Smooth muscle cell (in vitro differentiated cells): Measurements from ENCODE around the gene SREBF1. TPM values are rescaled to one million over a fixed set of nuclear protein-coding genes. Genes with fewer than 3 reads are reported as not detected.
"Not testable (repeated sequence)": the region's sequence is repeated elsewhere in the genome, so short reads cannot be mapped to it uniquely, and the experiment has no call there.

Experiments used
- DNase-seq: peaks from one replicate; lab custom pipeline; 2025; ENCODE audit not compliant: unreplicated experiment; lab: John Stamatoyannopoulos, UW
- H2AFZ ChIP-seq: fragments of 200-600 bp; sonication (generic); 2 replicates; pipeline ENCODE4 v1.6.0; 2016; ENCODE audit warnings: antibody characterized with exemption, low read depth, mild to moderate bottlenecking
- H3F3A ChIP-seq: fragments of 200-600 bp; sonication (generic); 2 replicates; pipeline ENCODE4 v1.6.0; 2017; ENCODE audit warnings: antibody characterized with exemption, low read depth
- H3K27ac ChIP-seq: fragments of 200-600 bp; sonication (generic); 2 replicates; pipeline ENCODE4 v1.5.1; 2016; ENCODE audit warnings: low read depth, mild to moderate bottlenecking
- H3K27me3 ChIP-seq: fragments of 200-600 bp; sonication (generic); 2 replicates; pipeline ENCODE4 v1.6.1; 2016; ENCODE audit warnings: low read depth, mild to moderate bottlenecking
- H3K36me3 ChIP-seq: fragments of 200-600 bp; sonication (generic); 2 replicates; pipeline ENCODE4 v1.5.1; 2016; ENCODE audit warnings: low read depth
- H3K4me1 ChIP-seq: fragments of 200-600 bp; sonication (generic); 2 replicates; pipeline ENCODE4 v1.5.1; 2016; ENCODE audit warnings: low read depth
- H3K4me2 ChIP-seq: fragments of 200-600 bp; sonication (generic); 2 replicates; pipeline ENCODE4 v1.6.0; 2016; ENCODE audit warnings: mild to moderate bottlenecking
- H3K4me3 ChIP-seq: fragments of 200-600 bp; sonication (generic); 2 replicates; pipeline ENCODE4 v1.5.1; 2016; ENCODE audit warnings: mild to moderate bottlenecking
- H3K79me2 ChIP-seq: fragments of 200-600 bp; sonication (generic); 2 replicates; pipeline ENCODE4 v1.6.0; 2016; ENCODE audit warnings: low read depth, mild to moderate bottlenecking
- H3K9ac ChIP-seq: fragments of 200-600 bp; sonication (generic); 2 replicates; pipeline ENCODE4 v1.6.0; 2016; ENCODE audit warnings: low read depth
- H3K9me3 ChIP-seq: fragments of 200-600 bp; sonication (generic); replicated peaks from 2 replicates; pipeline ENCODE4 v1.5.1; 2016; ENCODE audit warnings: low read depth
- H4K20me1 ChIP-seq: fragments of 200-600 bp; sonication (generic); 2 replicates; pipeline ENCODE4 v1.6.0; 2016; ENCODE audit warnings: low read depth
- WGBS: methylation state at CpG from one replicate; pipeline ENCODE4 v1.1.7; 2016; ENCODE audit warnings: low lambda C conversion rate; 5-methylcytosine and 5-hydroxymethylcytosine counted together
- polyA plus RNA-seq: library from polyadenylated mRNA; unstranded; fragments of >200 nt; fragmentation: Nextera tagmentation; extraction: Ambion mirVana; gene quantifications from 2 replicates; pipeline ENCODE4 v1.2.1, GENCODE V29; 2016
- total RNA-seq: library from RNA; depleted of rRNA; stranded (reverse); fragments of >200 nt; gene quantifications from 2 replicates; pipeline ENCODE4 v1.2.3, GENCODE V29; 2014
- TF ChIP-seq, protein P1 (sequence below): fragments of 200-600 bp; sonication (generic); IDR thresholded peaks from 2 replicates; pipeline ENCODE4 v1.5.1; 2017; ENCODE audit warnings: borderline replicate concordance, mild to moderate bottlenecking, antibody characterized with exemption; ENCODE audit not compliant: insufficient read depth, poor library complexity, severe bottlenecking

SREBF1 gene
- total and polyA plus RNA-seq, 2 experiments from 2014 or later, result 23.5 to 45.4 TPM

DNA sequence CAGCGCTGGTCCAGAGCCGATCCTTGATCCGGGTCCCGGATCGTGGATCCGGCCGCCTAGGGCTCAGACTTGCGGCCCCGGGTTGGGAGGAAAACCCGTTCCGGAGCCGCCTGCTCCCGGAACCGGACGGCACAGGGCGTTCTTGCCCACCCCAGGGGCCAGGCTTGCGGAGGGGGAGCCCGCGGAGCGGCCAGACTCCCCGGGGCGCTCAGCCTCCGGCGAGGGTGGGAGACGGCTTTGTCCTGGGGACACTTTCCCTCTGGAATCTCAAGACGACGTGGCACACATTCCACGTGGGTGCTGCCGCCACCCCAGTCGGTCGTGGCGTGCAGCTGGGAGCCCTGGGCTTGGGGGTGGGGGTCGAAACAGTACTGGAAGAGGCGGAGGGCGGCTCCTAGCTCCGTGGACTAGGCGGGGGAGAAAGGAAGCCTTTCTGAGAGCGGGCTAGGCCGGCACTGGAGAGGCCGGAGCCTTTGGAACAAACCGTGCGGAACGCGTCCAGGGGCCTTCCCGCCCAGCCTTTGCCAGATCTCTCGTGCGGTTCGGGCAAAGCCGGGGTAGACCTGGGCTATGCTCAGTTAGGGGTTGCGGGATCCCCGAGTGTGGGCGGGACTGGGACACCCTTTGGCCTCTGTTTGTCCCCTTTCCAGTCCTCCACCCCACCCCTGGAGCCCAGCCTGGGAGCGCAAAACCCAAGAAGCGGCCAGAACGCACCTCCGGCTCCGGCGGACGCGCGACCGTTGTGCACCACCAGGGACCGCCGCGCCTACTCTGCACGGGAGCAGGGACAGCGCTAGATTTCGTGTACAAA lies 26.5 kb downstream of the SREBF1 start:
- Histone ChIP-seq H3K4me1 (peaks cover 32% of the 10 kb centered on the region), H3K79me2 (no peaks in the 10 kb centered on the region), H3K36me3 (no peaks in the 10 kb centered on the region), H3K27me3 (no peaks in the 10 kb centered on the region), H4K20me1 (peaks cover 50% of the 10 kb centered on the region), H3K4me3 (peak overlapping the region; percentile 44), H3K9ac (peak overlapping the region; percentile 76), H2AFZ (no peak overlapping the region), H3F3A (peaks cover 31% of the 10 kb centered on the region), H3K4me2 (peak overlapping the region; percentile 88), H3K9me3 (no peaks in the 10 kb centered on the region), H3K27ac (peak overlapping the region; percentile 65)
- WGBS, result 20% methylated on average over 65 of the region's 68 CpGs
- peak; percentile 52 for DNase-seq
- TF ChIP-seq, protein P1, sequence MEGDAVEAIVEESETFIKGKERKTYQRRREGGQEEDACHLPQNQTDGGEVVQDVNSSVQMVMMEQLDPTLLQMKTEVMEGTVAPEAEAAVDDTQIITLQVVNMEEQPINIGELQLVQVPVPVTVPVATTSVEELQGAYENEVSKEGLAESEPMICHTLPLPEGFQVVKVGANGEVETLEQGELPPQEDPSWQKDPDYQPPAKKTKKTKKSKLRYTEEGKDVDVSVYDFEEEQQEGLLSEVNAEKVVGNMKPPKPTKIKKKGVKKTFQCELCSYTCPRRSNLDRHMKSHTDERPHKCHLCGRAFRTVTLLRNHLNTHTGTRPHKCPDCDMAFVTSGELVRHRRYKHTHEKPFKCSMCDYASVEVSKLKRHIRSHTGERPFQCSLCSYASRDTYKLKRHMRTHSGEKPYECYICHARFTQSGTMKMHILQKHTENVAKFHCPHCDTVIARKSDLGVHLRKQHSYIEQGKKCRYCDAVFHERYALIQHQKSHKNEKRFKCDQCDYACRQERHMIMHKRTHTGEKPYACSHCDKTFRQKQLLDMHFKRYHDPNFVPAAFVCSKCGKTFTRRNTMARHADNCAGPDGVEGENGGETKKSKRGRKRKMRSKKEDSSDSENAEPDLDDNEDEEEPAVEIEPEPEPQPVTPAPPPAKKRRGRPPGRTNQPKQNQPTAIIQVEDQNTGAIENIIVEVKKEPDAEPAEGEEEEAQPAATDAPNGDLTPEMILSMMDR, result no peak

DNA sequence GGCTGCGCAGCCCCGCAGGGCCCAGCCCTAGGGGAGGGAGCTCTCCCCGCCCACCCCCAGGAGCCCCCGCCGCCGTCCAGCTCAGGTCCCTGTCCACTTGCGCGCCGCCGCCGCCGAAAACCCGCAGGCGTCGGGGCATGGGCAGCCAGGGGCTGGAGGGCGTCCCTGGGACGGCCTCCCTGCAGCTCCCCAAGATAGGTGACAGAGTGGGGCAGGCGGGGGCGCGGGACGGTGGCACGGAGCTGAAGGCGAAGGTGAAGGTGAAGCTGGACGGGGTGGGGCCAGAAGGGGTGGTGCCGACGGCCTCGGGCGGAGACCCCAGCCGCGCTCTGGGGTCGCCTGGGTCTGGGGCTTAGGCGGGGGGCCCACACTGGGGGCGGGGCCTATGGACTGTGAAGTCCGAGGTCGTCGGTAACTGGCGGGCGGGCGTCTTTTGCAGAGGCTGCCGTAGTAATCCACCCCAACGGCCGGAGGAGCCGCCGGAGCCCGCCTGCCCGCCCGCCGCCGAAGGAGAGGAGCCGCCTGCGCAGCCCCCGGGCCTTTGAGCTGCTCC lies 27.2 kb downstream of the SREBF1 start:
- H2AFZ ChIP-seq, result no peak overlapping the region
- H3K27me3 ChIP-seq, result no peaks in the 10 kb centered on the region
- peak overlapping the region; percentile 88 for H3K4me2 ChIP-seq
- peaks cover 32% of the 10 kb centered on the region for H3K4me1 ChIP-seq
- no peak for DNase-seq
- H3K4me3 ChIP-seq, result peak overlapping the region; percentile 44
- TF ChIP-seq, protein P1, result no peak
- H3K9me3 ChIP-seq, result no peaks in the 10 kb centered on the region
- no peaks in the 10 kb centered on the region for H3K36me3 ChIP-seq
- peaks cover 31% of the 10 kb centered on the region for H3F3A ChIP-seq
- 7% methylated on average over 33 of the region's 52 CpGs for WGBS
- H3K9ac ChIP-seq, result peak overlapping the region; percentile 76
- no peaks in the 10 kb centered on the region for H3K79me2 ChIP-seq
- peaks cover 55% of the 10 kb centered on the region for H4K20me1 ChIP-seq
- H3K27ac ChIP-seq, result peak overlapping the region; percentile 65

DNA sequence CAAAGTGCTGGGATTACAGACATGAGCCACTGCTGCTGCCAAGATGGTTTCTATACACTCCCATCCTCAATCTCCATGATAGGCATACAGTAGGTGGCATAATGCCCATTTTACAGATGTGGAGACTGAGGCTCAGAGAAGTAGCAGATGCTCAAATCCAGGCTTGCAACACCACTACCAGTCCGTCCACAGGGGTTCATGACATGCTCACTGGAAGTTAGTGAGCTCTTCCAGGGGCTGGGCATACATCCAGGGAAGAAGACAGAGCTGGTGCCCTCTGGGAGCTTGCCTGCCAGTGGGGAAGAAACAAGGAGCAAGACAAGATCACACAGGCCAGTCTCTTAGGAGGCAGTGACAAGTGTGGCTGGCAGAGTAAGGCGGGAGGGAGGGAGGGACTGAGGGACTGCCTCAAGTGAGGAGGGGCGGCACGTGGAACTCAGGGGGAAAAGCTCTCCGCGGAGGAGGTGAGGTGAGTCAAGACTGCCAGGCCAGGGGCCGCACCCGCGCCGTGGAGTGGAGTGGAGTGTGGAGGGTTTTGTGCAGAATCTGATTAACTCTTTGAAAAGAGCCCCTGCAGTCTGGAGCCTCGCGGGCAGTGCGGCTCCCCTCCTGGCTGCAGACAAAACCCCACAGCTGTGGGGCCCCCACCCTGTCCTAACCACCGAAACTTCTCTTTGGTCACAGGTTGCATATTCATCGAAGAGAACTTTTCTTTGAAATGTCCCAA lies 27.9 kb downstream of the SREBF1 start:
- H3K4me2 ChIP-seq, result peak overlapping the region; percentile 88

DNA sequence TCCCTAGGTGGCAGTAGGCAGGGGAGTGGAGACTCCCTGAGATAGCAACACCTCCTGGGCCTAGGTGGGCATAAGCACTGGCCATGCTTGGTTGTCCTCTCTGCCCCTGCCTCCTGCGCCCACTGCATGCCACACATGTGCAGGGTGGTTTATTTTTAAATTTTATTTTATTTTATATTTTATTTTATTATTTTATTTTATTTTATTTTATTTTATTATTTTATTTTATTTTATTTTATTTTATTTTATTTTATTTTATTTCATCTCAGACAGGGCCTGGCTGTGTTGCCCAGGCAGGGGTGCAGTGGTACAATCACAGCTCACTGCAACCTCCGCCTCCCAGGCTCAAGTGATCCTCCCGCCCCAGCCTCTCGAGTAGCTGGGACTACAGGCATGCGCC lies 28.6 kb downstream of the SREBF1 start:
- not testable (repeated sequence) for H3K9ac ChIP-seq, H3K36me3 ChIP-seq, H3K27me3 ChIP-seq, H2AFZ ChIP-seq, H3K4me2 ChIP-seq, H3K27ac ChIP-seq, DNase-seq, H3K4me3 ChIP-seq, H3K9me3 ChIP-seq, H3K79me2 ChIP-seq
- H3F3A ChIP-seq, result peaks cover 31% of the 10 kb centered on the region
- WGBS, result over 99% methylated on average over 5 of the region's 5 CpGs
- peaks cover 32% of the 10 kb centered on the region for H3K4me1 ChIP-seq
- peaks cover 59% of the 10 kb centered on the region for H4K20me1 ChIP-seq

More for the DNA sequence above, 27.9 kb downstream of the SREBF1 start:
- peaks cover 56% of the 10 kb centered on the region for H4K20me1 ChIP-seq
- 44% methylated on average over 15 of the region's 15 CpGs for WGBS
- no peaks in the 10 kb centered on the region for H3K9me3 ChIP-seq
- no peaks in the 10 kb centered on the region for H3K79me2 ChIP-seq
- no peak overlapping the region for H3K27ac ChIP-seq
- no peaks in the 10 kb centered on the region for H3K27me3 ChIP-seq
- H3K4me3 ChIP-seq, result peak overlapping the region; percentile 44
- H3K36me3 ChIP-seq, result no peaks in the 10 kb centered on the region
- DNase-seq, result no peak
- peaks cover 32% of the 10 kb centered on the region for H3K4me1 ChIP-seq
- TF ChIP-seq, protein P1, result no peak
- H2AFZ ChIP-seq, result no peak overlapping the region
- H3K9ac ChIP-seq, result no peak overlapping the region
- H3F3A ChIP-seq, result peaks cover 31% of the 10 kb centered on the region
